Activated CD4-positive, alpha-beta T cell treated with anti-CD3 and anti-CD28 coated beads, Interleukin-2, amount 10 ng/mL, durations not matched to agents 7 days and 5 days (primary cell): ENCODE results near the gene C5orf15. TPM values are rescaled to one million over a fixed set of nuclear protein-coding genes. Genes with fewer than 3 reads are reported as not detected.

Experiments
- CTCF ChIA-PET: fragments of 350-600 bp; sonication (Branson Sonifier 250); formaldehyde crosslinking; loops from one replicate; lab custom pipeline; 2021; ENCODE audit warnings: antibody characterized with exemption; lab: Charles Lee
- POLR2A ChIA-PET: fragments of 350-600 bp; sonication (Branson Sonifier 250); formaldehyde crosslinking; loops from one replicate; lab custom pipeline; 2021; ENCODE audit warnings: antibody characterized with exemption; lab: Charles Lee
- DNase-seq: peaks from one replicate; pipeline ENCODE4 v3.0.0-alpha.2; 2020
- H3K27ac Mint-ChIP-seq: one replicate; pipeline ENCODE4 v1.8.0; 2021; ENCODE audit warnings: mild to moderate bottlenecking, moderate library complexity, mixed read lengths
- H3K27me3 Mint-ChIP-seq: one replicate; pipeline ENCODE4 v1.8.0; 2021; ENCODE audit warnings: mixed read lengths
- H3K36me3 Mint-ChIP-seq: one replicate; pipeline ENCODE4 v1.8.0; 2021; ENCODE audit warnings: low read depth, mixed read lengths
- H3K4me1 Mint-ChIP-seq: one replicate; pipeline ENCODE4 v1.8.0; 2021; ENCODE audit warnings: mixed read lengths
- H3K4me3 Mint-ChIP-seq: one replicate; pipeline ENCODE4 v1.8.0; 2021; ENCODE audit warnings: mild to moderate bottlenecking, moderate library complexity, mixed read lengths
- H3K9me3 Mint-ChIP-seq: one replicate; pipeline ENCODE4 v1.8.0; 2021; ENCODE audit warnings: mixed read lengths
- total RNA-seq, 2 experiments: library from RNA; stranded (reverse); gene quantifications; one replicate each; pipeline ENCODE4 v1.2.3, GENCODE V29; 2021

The C5orf15 gene
- total RNA-seq, 2 experiments from 2014 or later: 21.9 to 32.7 TPM

GRCh38 chr5:134000696-134001453, 32.5 kb upstream of the C5orf15 start:
- no peak overlapping the region for H3K4me3 Mint-ChIP-seq
- POLR2A ChIA-PET: no interaction called here

GRCh38 chr5:134000091-134000511, 31.7 kb upstream of the C5orf15 start:
- Mint-ChIP-seq H3K4me1 (peaks cover 61% of the 10 kb centered on the region), H3K36me3 (peaks cover 23% of the 10 kb centered on the region), H3K4me3 (no peak overlapping the region), H3K27ac (no peak overlapping the region), H3K9me3 (no peaks in the 10 kb centered on the region), H3K27me3 (no peaks in the 10 kb centered on the region)
- CTCF ChIA-PET: interaction anchor here (0.5 to 9.1 kb wide), 4 partner anchors 19 to 268 kb away, joined by 3 to 87 read pairs (median 4); no protein-coding TSS in a partner anchor
- POLR2A ChIA-PET: no interaction called here
- DNase-seq: no peak

More at GRCh38 chr5:134000696-134001453, 32.5 kb upstream of the C5orf15 start:
- Mint-ChIP-seq H3K27ac (peak overlapping the region; percentile 46), H3K27me3 (no peaks in the 10 kb centered on the region), H3K9me3 (no peaks in the 10 kb centered on the region), H3K4me1 (peaks cover 61% of the 10 kb centered on the region), H3K36me3 (peaks cover 27% of the 10 kb centered on the region)
- no peak for DNase-seq
- CTCF ChIA-PET: interaction anchor here (1.5 to 9.1 kb wide), 2 partner anchors 20 to 39 kb away, joined by 4 to 87 read pairs; no protein-coding TSS in a partner anchor

DNA sequence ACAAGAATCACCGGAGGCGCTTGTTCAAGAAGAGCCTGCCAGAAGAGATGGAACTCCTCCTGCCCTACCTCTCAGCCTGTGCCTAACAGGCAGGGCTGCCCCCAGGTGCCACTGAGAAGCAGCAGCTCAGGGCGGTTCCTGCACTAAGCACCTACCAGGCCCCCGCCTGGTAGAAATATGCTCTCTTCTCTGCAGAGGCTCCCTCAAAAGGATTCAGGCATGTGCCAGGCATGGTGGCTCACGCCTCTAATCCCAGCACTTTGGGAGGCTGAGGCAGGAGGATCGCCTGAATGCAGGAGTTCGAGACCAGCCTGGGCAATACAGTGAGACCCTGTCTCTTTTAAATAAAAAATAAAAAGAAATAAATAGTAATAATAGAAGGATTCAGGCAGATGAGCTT, 30.4 kb upstream of the C5orf15 start:
- H3K27ac Mint-ChIP-seq: no peak overlapping the region
- H3K4me1 Mint-ChIP-seq: peaks cover 70% of the 10 kb centered on the region
- no peak for DNase-seq
- H3K36me3 Mint-ChIP-seq: peaks cover 23% of the 10 kb centered on the region
- ChIA-PET POLR2A (no interaction called here), CTCF (interaction anchor here (0.6 to 9.1 kb wide), 3 partner anchors 10 to 41 kb away, joined by 3 to 87 read pairs (median 4); no protein-coding TSS in a partner anchor)
- no peak overlapping the region for H3K4me3 Mint-ChIP-seq
- H3K27me3 Mint-ChIP-seq: no peaks in the 10 kb centered on the region
- H3K9me3 Mint-ChIP-seq: no peaks in the 10 kb centered on the region

DNA sequence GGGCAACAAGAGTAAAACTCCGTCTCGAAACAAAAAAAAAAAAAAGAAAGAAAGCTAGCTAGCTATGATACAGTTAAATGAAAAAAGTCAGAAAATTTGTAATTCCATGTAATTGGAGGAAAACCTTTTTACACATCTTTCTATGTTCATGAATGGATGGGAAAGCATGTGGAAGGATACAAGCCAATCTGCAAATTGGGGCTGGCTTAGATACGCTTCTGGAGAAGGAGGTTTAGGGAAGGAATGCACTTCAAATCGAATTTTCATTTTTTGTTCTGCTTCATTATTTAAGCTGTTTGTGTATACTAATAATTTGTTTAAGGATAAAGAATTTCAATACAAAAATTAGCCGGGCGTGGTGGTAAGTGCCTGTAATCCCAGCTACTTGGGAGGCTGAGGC, 29.6 kb upstream of the C5orf15 start:
- Mint-ChIP-seq H3K9me3 (no peaks in the 10 kb centered on the region), H3K27ac (no peak overlapping the region), H3K4me1 (peaks cover 69% of the 10 kb centered on the region), H3K4me3 (no peak overlapping the region), H3K27me3 (no peaks in the 10 kb centered on the region), H3K36me3 (peaks cover 17% of the 10 kb centered on the region)
- CTCF ChIA-PET: interaction anchor here (0.6 to 9.1 kb wide), 4 partner anchors 17 to 800 kb away, joined by 4 to 87 read pairs (median 5); no protein-coding TSS in a partner anchor
- no peak for DNase-seq
- POLR2A ChIA-PET: no interaction called here

DNA sequence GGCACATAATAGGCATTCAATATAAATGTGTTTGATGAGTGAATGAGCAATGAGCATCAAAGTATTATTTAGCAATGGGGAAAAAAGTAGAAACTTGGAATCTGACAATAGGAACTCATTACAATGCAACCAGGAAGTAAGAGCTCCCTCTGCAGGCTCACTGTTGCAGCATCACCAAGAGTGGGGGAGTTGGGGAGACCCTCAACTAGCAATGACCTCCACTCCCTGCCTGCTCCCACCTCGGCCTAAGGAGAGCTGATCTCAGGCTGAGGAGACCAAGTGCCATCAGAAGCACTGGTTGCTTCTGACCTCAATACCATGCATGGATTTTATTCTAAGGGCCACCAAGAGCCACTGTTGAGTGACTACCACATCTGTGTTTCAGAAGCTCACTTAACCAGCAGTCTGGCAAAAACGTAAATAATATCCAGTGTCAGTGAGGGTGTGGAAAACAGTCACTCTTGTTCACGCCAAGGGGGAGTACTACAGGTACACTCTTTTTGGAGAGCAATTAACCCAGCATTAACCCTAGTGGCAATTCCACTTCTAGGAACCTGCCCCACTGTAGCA, 28.3 kb upstream of the C5orf15 start:
- Mint-ChIP-seq H3K4me3 (no peak overlapping the region), H3K36me3 (peaks cover 11% of the 10 kb centered on the region), H3K27me3 (no peaks in the 10 kb centered on the region), H3K27ac (no peak overlapping the region), H3K9me3 (no peaks in the 10 kb centered on the region), H3K4me1 (peaks cover 63% of the 10 kb centered on the region)
- DNase-seq: no peak
- POLR2A ChIA-PET: no interaction called here
- CTCF ChIA-PET: interaction anchor here (0.5 to 9.1 kb wide), 7 partner anchors 8 to 1155 kb away, joined by 3 to 87 read pairs (median 6); partner anchors contain the start of genes C5orf15 and VDAC1

DNA sequence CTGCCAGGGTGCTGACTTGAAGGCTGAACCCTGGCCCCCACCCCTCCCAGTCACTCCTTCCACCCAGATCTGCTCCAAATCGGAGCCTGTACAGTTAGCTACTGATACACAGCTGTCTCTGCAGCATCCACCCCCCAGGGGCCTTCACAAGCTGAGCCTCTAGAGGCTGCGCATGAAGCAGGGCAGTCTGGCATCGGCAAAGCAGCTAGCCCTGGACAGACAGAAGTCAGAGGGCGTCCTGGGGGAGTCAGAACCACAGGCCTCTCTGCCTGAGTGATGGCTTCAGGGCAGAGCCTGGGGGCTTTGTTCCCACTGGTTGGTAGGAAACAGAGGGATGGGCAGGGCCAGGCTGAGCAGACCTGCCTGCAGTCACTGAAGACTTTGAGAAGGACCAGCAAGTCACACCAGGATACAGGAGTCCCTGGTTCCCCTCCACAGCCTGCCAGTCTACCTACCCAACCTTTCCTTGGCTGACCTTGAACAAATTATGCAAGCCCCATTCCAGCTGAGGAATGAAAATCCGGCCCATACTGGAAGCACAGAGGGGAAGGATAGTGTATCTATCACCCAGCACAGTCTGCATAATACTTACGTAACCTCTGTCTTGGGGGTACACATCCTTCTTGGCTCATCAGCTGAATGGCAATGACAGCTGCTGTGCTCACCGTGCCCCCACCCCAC, 27.6 kb upstream of the C5orf15 start:
- Mint-ChIP-seq H3K4me3 (no peak overlapping the region), H3K27ac (no peak overlapping the region), H3K9me3 (no peaks in the 10 kb centered on the region), H3K4me1 (peaks cover 56% of the 10 kb centered on the region), H3K36me3 (peaks cover 11% of the 10 kb centered on the region), H3K27me3 (no peaks in the 10 kb centered on the region)
- CTCF ChIA-PET: interaction anchor here (0.6 to 9.1 kb wide), 5 partner anchors 9 to 1154 kb away, joined by 3 to 87 read pairs (median 7); partner anchors contain the start of genes C5orf15 and VDAC1
- no peak for DNase-seq
- POLR2A ChIA-PET: no interaction called here

DNA sequence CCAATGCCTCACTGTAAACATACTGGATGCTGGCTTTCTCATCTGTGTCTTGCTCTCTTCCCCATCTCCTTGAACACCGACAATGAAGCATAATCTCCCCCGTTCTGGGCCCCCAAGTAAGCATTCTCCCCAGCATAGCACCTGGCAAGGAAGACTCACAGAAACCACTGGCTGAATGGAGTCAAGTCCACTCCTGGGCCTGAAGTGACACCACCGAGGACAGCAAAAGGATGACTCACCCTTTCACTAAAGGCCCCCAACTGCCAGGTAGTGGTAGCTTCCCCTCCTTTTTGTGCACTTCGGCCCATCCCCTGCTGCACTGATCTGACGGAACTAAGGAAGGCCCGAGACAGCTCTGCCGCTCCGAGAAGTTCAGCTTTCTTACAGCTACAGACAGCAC, 26.9 kb upstream of the C5orf15 start:
- POLR2A ChIA-PET: no interaction called here
- no peak for DNase-seq
- no peak overlapping the region for H3K27ac Mint-ChIP-seq

GRCh38 chr5:133994990-133995333, 26.5 kb upstream of the C5orf15 start:
- DNase-seq: no peak
- Mint-ChIP-seq H3K27ac (no peak overlapping the region), H3K36me3 (peaks cover 12% of the 10 kb centered on the region), H3K4me3 (no peak overlapping the region), H3K4me1 (peaks cover 47% of the 10 kb centered on the region), H3K27me3 (no peaks in the 10 kb centered on the region), H3K9me3 (no peaks in the 10 kb centered on the region)
- ChIA-PET POLR2A (no interaction called here), CTCF (interaction anchor here (2.1 to 9.1 kb wide), 2 partner anchors 10 to 14 kb away, joined by 7 to 87 read pairs; partner anchors contain the start of gene VDAC1)

More for the DNA sequence above, 26.9 kb upstream of the C5orf15 start:
- CTCF ChIA-PET: interaction anchor here (2.1 to 9.1 kb wide), 3 partner anchors 9 to 26 kb away, joined by 7 to 87 read pairs (median 8); partner anchors contain the start of genes C5orf15 and VDAC1
- Mint-ChIP-seq H3K9me3 (no peaks in the 10 kb centered on the region), H3K36me3 (peaks cover 11% of the 10 kb centered on the region), H3K27me3 (no peaks in the 10 kb centered on the region), H3K4me1 (peaks cover 51% of the 10 kb centered on the region), H3K4me3 (no peak overlapping the region)

GRCh38 chr5:133994297-133994989, 26.0 kb upstream of the C5orf15 start:
- H3K9me3 Mint-ChIP-seq: no peaks in the 10 kb centered on the region
- DNase-seq: no peak
- no peaks in the 10 kb centered on the region for H3K27me3 Mint-ChIP-seq
- H3K36me3 Mint-ChIP-seq: peaks cover 12% of the 10 kb centered on the region
- H3K27ac Mint-ChIP-seq: no peak overlapping the region
- no peak overlapping the region for H3K4me3 Mint-ChIP-seq
- peaks cover 42% of the 10 kb centered on the region for H3K4me1 Mint-ChIP-seq
- POLR2A ChIA-PET: no interaction called here
- CTCF ChIA-PET: interaction anchor here (2.2 to 9.1 kb wide), 2 partner anchors 13 to 45 kb away, joined by 10 to 87 read pairs; no protein-coding TSS in a partner anchor

DNA sequence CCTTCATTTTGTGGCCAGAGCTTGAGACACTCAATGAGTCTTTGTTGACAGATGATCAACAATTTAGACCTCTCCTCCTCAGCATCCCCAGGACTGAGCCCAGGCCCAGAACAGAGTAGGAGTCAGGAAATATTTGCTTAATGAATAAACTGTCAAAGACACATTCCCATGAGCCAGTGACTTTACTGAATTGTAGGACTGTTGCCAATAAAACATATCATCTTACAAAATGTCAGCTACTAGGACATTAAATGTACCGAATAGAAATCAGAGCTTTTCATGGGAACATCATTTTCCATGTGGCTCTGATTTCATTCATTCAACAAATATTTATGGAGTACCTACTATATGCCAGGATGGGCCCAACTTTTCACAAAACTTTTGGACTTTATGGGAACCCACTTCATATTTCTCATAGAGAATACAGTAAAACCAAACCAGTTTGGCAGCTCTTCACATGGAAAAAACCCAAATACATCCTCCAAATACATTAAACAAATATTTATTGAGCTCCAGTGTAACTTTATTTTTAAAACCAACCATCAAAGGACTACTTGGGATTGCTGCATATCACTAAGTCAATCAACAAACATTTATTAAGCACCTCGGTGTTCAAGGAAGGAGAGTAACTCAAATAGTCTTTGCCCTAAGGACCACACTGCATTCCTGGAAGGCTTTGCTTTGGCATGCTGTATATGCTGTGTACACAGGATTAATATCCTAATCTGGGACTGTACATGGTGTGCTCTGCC, 24.9 kb upstream of the C5orf15 start:
- Mint-ChIP-seq H3K4me1 (peaks cover 39% of the 10 kb centered on the region), H3K27ac (peak overlapping the region; percentile 47), H3K36me3 (peaks cover 17% of the 10 kb centered on the region), H3K4me3 (no peak overlapping the region), H3K9me3 (no peaks in the 10 kb centered on the region), H3K27me3 (no peaks in the 10 kb centered on the region)
- ChIA-PET CTCF (interaction anchor here (0.8 to 9.1 kb wide), 6 partner anchors 9 to 46 kb away, joined by 3 to 87 read pairs (median 4); no protein-coding TSS in a partner anchor), POLR2A (no interaction called here)
- DNase-seq: no peak

GRCh38 chr5:133992429-133993155, 24.2 kb upstream of the C5orf15 start:
- no peak overlapping the region for H3K4me3 Mint-ChIP-seq
- ChIA-PET POLR2A (no interaction called here), CTCF (interaction anchor here (0.8 to 9.1 kb wide), 6 partner anchors 9 to 47 kb away, joined by 3 to 87 read pairs (median 4); no protein-coding TSS in a partner anchor)
- peaks cover 34% of the 10 kb centered on the region for H3K4me1 Mint-ChIP-seq
- peaks cover 21% of the 10 kb centered on the region for H3K36me3 Mint-ChIP-seq
- H3K27ac Mint-ChIP-seq: no peak overlapping the region
- H3K9me3 Mint-ChIP-seq: no peaks in the 10 kb centered on the region
- H3K27me3 Mint-ChIP-seq: no peaks in the 10 kb centered on the region
- no peak for DNase-seq
